NCI-H345 treated with DMSO at 0.1 percent for 48 hours (cell line): Measurements from ENCODE around the gene MESD.

Experiments used
- DNase-seq: peaks from one replicate; lab custom pipeline; 2025; ENCODE audit not compliant: unreplicated experiment; lab: John Stamatoyannopoulos, UW

The MESD gene

DNA sequence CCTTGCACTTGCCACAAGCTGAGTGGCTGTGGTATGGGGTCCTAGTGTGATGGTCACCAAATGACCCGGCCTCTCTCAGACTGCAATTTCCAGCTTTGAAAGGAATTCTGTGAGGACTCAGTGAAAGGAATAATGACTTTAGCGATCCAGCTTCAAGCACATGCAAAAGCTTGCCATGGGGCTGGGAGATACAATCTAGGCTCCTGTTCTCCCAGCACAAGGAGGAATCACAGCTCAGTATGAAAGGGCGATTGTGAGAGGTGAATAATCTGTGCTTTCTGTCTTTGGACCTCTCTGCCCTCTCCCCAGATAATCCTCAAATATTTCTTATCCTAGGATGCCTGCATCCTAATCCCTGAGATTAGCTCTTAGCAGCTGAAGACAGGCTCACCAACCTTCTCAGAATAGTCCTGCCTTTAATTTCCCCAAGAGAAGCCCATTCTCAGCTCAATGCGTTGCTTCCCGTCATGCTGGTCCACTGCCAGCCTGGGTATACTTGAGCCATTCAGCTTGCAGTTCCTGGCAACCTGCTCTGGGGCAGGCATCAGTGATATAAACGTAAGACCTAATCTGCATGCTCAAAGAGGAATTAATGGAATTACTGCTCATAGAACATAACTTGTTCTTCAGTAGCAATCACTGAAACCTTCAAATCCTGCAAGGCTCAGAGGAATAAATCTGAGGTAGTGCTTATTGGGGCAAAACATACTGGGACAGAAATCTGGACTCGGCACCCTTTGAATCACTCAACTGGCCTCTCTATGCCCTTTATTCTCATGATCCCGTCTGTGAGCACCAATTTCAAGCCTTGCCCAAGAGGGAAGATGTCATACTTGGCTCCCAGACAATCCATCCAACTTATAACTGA, 26.2 kb upstream of the MESD start:
- no peak for DNase-seq

DNA sequence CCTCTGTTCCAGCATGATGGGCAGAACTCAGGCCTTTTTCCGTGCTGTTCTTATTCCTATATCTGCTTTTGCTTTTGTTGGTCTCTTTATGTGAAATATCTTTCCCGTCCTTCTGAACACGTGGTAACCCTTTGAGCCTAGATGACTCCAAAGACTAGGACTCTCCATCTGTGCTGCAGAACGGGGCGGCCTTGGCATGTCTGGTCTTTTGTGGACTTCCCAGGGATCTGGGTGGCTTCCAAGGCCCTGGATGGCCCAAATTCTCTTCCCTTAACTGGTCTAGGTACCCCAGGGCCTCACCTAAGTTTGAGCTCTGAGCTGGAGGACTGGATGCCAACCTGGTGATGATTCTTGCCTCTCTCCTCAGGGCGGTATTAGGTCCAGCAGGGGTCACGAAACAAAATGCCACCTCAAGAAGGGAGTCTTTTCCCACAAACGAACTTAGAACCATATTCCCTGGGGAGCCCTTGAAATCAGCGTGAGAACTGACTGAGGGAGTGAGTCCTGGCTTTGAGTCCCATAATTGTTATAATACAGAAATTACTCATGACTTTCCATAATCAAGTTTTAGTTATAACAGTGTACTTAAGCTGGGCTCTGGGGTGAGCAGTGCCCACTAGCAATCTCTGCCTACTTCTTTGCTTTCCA, 25.0 kb upstream of the MESD start:
- DNase-seq = no peak

GRCh38 chr15:81013396-81013929, 23.8 kb upstream of the MESD start:
- DNase-seq = no peak

GRCh38 chr15:81012588-81012987, 23.0 kb upstream of the MESD start:
- DNase-seq = no peak

DNA sequence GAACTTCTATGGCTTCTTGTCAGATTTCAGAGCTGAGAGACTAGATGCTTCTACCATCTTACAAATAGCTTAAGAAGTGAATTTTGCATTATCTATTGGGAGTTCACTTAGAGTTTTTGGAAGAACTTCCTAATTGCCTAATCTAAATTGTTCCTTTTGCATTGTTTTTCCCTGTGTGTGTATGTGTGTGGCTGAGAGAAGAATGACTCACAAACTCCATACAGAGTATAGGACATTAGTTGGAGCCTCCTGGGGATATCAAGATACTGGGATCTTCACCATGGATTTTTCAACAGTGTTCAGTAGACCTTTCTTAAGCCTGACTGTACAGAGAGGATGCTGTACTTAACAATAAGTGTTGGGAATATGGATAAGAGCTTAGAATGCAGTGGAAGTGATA, 22.0 kb upstream of the MESD start:
- DNase-seq = no peak

GRCh38 chr15:81010086-81010485, 20.5 kb upstream of the MESD start:
- DNase-seq = no peak

- no peak for DNase-seq
Measured at GRCh38 chr15:81008312-81008711, 18.7 kb upstream of the MESD start.

- no peak for DNase-seq
Measured at GRCh38 chr15:81007428-81008064, 17.9 kb upstream of the MESD start.

DNA sequence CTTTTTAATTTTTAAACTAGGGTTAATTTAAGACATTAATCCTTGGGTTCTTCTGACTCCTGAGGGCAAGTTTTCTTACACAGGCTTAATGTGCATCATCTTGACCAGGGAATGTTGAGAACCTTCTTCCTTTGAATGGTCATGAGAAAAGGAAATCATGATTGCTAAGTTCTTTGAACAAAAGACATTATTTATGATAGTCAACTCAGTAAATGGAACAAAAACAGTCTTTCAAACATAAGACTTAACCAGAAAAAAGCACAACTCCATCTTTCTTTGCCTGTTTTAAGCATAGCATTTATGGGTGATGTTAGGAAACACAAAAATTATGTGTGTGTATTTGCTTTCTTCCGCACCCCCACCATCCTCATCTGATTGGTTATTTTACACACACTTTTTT, 16.5 kb upstream of the MESD start:
- DNase-seq = no peak

GRCh38 chr15:81003097-81003350, 13.4 kb upstream of the MESD start:
- DNase-seq = no peak

DNA sequence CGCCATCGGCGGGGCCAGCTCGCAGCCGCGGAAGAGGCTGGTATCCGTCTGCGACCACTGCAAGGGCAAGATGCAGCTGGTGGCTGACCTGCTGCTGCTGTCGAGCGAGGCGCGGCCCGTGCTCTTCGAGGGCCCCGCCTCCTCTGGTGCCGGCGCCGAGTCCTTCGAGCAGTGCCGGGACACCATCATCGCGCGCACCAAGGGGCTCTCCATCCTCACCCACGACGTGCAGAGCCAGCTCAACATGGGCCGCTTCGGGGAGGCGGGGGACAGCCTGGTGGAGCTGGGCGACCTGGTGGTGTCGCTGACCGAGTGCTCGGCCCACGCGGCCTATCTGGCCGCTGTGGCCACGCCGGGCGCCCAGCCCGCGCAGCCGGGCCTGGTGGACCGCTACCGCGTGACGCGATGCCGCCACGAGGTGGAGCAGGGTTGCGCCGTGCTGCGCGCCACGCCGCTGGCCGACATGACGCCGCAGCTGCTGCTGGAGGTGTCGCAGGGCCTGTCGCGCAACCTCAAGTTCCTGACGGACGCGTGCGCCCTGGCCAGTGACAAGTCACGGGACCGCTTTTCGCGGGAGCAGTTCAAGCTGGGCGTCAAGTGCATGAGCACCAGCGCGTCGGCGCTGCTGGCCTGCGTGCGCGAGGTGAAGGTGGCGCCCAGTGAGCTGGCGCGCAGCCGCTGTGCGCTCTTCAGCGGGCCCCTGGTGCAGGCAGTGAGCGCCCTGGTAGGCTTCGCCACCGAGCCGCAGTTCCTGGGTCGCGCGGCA, 12.9 kb upstream of the MESD start:
- no peak for DNase-seq

DNA sequence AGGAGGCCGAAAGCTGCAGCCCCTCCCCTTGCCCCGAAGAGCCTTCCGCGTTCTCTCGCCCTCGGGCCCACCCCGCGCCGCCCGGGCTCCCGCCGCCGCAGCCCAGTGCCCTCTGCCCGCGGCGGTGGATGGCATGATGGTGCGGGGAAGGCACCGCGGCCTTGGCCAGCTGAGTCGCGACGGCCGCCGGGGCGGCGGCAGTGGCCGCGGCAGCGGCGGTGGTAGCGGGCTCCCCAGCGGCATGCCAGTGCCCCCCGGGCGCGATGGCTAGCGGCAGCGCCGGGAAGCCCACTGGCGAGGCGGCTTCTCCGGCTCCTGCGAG, 12.4 kb upstream of the MESD start:
- DNase-seq = no peak

- peak; percentile 8 for DNase-seq
Measured at GRCh38 chr15:81001152-81002008, 11.8 kb upstream of the MESD start.

DNA sequence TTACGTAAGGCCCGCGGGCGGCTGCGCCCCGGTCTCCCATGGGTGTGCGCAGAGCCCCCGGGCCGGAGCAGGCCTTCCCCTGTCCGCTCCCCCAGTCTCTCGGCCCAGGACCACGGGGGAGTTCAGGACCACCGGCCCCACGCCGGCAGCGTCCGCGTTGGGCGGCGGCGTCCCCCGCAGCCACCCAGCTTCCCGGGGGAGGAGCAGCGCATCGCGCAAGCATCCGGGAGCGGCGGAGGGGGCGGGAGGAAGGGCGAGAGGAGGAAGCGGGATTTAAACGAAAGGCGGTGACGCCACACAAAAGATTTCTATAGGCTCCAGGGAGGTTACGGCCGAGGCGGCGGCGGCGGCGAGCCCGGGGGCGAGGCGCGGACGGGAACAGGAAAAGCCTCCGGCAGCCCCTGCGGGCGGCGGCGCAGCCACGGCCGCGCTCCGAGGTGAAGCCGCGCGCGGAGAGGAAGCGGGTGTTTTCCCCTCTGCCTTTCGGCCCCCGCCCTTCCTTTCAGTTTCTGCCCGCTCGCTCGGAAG, 11.1 kb upstream of the MESD start, which contains the start of gene TLNRD1:
Gene TLNRD1, plus strand, starts transcription at position 300 of the 528 bp plus-strand sequence. CDS start 1,349 bp downstream, outside the sequence.
- peak; percentile 44 for DNase-seq

DNA sequence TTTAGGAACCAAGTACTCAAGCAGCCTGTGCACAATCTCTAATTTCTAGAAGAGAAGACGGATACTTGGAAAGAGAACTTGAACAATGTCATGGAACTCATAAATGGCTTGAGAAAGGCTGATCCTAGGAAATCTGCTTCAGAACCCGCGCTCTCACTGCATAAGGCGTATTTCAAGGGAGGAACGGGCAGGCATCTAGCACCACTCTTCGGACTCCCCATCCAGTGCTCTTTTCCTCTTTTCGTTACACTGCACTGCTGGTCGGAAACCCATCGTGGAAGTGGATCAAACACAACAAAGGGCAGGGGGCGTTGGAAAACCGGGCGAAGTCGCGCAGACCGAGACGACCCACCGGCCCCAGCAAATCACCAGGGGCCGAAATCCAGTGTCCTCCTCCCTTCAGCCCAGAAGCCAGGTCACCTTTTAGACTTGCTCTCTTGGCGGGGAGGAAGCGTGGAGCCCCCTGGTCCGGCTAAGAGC, 10.6 kb upstream of the MESD start:
- no peak for DNase-seq

GRCh38 chr15:80999623-81000036, 10.0 kb upstream of the MESD start:
- DNase-seq = no peak

DNA sequence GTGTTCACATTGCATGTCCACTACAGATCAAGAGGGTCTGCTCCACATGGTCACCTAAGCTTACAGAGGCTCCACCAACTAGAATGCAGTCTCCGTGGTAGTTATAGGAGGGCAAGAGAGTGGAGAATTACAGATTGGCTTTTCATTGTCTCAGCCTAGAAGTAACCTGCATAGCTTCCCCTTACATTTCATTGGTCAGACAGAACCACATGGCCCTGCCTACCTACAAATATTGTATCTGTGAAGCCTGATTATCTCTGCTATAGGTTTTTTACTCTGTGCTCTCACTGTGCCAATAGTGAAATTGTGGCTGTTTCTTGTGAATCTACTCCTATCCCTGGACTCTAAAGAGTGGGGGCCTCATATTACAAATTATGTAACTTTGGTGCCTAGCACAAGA, 8.6 kb upstream of the MESD start:
- no peak for DNase-seq

DNA sequence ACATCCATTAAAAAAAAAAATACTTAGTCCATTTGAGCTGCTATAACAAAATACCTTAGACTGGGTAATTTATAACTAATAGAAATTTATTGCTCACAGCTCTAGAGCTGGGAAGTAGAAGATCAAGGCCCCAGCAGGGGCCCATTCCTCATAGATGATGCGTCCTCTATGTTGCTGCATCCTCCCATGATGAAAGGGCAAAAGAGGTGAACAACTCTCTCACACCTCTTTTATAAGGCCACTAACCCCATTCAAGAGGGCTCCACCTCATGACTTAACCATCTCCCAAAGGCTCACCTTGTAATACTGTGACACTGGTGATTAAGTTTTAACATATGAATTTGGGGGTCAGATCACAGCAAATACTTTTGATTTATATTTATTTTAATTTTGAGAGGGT, 8.1 kb upstream of the MESD start:
- no peak for DNase-seq

DNA sequence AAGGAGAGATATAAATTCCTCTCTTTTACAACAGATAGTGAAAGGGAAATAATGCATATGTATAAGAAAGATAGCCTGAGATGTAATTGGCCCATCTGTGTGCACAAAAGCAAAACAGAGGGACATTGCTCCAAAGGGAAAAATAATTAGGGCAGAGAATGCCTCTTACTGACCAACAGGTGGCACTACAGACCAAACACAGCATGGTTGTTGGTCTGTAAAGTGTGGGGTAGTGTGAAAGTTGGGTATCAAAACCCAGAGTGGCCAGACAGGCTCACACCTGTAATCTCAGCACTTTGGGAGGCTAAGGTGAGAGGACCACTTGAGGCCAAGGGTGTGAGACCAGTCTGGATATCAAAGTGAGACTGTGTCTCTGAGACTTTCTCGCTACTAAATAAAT, 6.6 kb upstream of the MESD start:
- no peak for DNase-seq

DNA sequence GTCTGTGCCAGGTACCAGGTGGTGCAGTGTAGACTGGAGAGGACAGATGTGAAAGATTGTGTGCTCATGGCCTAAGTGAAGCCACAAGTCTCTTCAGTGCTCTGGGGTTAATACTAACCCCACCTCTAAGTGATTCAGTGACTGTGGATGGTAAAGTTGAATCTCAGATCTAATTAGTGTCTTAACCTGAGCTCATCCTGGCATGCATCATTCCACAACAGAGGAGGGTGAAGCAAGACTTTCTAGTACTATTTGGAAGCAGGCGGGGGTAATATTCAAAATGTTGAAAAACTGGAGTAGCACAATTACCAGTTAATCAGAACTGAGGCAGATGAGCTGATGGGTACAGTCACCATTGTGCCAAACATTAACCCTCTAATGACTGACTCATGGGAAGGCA, 2.8 kb upstream of the MESD start:
- no peak for DNase-seq
